Measurements from ENCODE around the gene MAP3K7. TPM values are rescaled to one million over a fixed set of nuclear protein-coding genes. Genes with fewer than 3 reads are reported as not detected.

The MAP3K7 gene
- total and polyA plus RNA-seq, 2 donors from 2014 or later = 14.8 to 25.7 TPM

- intact Hi-C loops (cut with DNase I) = loop anchor here (10.0 kb wide), 1 partner anchor 533 kb away; no protein-coding TSS in a partner anchor
- DNase-seq = no peak
- Histone ChIP-seq H3K9me3 (ENCODE audit: control insufficient read depth in 2 of 3, insufficient read depth in 1 of 3, low read length in 3 of 3) (no peaks in the 10 kb centered on the region), H3K9ac (ENCODE audit: low read length in 3 of 3) (no peak overlapping the region), H3K36me3 (ENCODE audit: control insufficient read depth in 2 of 3, insufficient read depth in 3 of 3, low read length in 3 of 3) (no peaks in the 10 kb centered on the region), H3K4me1 (ENCODE audit: control insufficient read depth in 2 of 3, insufficient read depth in 2 of 3, low read depth in 1 of 3, low read length in 3 of 3) (peaks cover 0 to 5% (median 0%) of the 10 kb centered on the region in 3 donors), H3K27me3 (ENCODE audit: control insufficient read depth, insufficient read depth, low read length) (no peaks in the 10 kb centered on the region), H3K27ac (ENCODE audit: low read depth in 2 of 2, low read length in 2 of 2) (no peak overlapping the region), H3K4me3 (ENCODE audit: low read length in 3 of 3) (no peak overlapping the region)
- no peak for FAIRE-seq
- no peak for TF ChIP-seq CTCF (IDR thresholded peaks at IDR 0.05; ENCODE audit: borderline replicate concordance, extremely low read depth, insufficient read depth)
Observed at GRCh38 chr6:90478278-90478677, 108.6 kb downstream of the MAP3K7 start.

GRCh38 chr6:90477366-90477765 lies 109.5 kb downstream of the MAP3K7 start:
- Histone ChIP-seq H3K4me3 (ENCODE audit: low read length in 3 of 3) (no peak overlapping the region), H3K27ac (ENCODE audit: low read depth in 2 of 2, low read length in 2 of 2) (no peak overlapping the region), H3K27me3 (ENCODE audit: control insufficient read depth, insufficient read depth, low read length) (no peaks in the 10 kb centered on the region), H3K4me1 (ENCODE audit: control insufficient read depth in 2 of 3, insufficient read depth in 2 of 3, low read depth in 1 of 3, low read length in 3 of 3) (peaks cover 0 to 5% (median 0%) of the 10 kb centered on the region in 3 donors), H3K9me3 (ENCODE audit: control insufficient read depth in 2 of 3, insufficient read depth in 1 of 3, low read length in 3 of 3) (no peaks in the 10 kb centered on the region), H3K9ac (ENCODE audit: low read length in 3 of 3) (no peak overlapping the region), H3K36me3 (ENCODE audit: control insufficient read depth in 2 of 3, insufficient read depth in 3 of 3, low read length in 3 of 3) (no peaks in the 10 kb centered on the region)
- no peak for TF ChIP-seq CTCF (IDR thresholded peaks at IDR 0.05; ENCODE audit: borderline replicate concordance, extremely low read depth, insufficient read depth)
- DNase-seq = no peak
- intact Hi-C loops (cut with DNase I) = loop anchor here (10.0 kb wide), 1 partner anchor 533 kb away; no protein-coding TSS in a partner anchor
- no peak for FAIRE-seq

- Histone ChIP-seq H3K9ac (ENCODE audit: low read length in 3 of 3) (no peak overlapping the region), H3K36me3 (ENCODE audit: control insufficient read depth in 2 of 3, insufficient read depth in 3 of 3, low read length in 3 of 3) (no peaks in the 10 kb centered on the region), H3K4me3 (ENCODE audit: low read length in 3 of 3) (no peak overlapping the region), H3K4me1 (ENCODE audit: control insufficient read depth in 2 of 3, insufficient read depth in 2 of 3, low read depth in 1 of 3, low read length in 3 of 3) (no peaks in the 10 kb centered on the region), H3K27me3 (ENCODE audit: control insufficient read depth, insufficient read depth, low read length) (no peaks in the 10 kb centered on the region), H3K27ac (ENCODE audit: low read depth in 2 of 2, low read length in 2 of 2) (no peak overlapping the region), H3K9me3 (ENCODE audit: control insufficient read depth in 2 of 3, insufficient read depth in 1 of 3, low read length in 3 of 3) (no peaks in the 10 kb centered on the region)
- TF ChIP-seq CTCF (IDR thresholded peaks at IDR 0.05; ENCODE audit: borderline replicate concordance, extremely low read depth, insufficient read depth) = no peak
- no peak for FAIRE-seq
- intact Hi-C loops (cut with DNase I) = loop anchor here (10.0 kb wide), 1 partner anchor 528 kb away; no protein-coding TSS in a partner anchor
- DNase-seq = no peak
Observed at GRCh38 chr6:90472716-90473115, 114.2 kb downstream of the MAP3K7 start.

- Histone ChIP-seq H3K4me1 (ENCODE audit: control insufficient read depth in 2 of 3, insufficient read depth in 2 of 3, low read depth in 1 of 3, low read length in 3 of 3) (no peaks in the 10 kb centered on the region), H3K4me3 (ENCODE audit: low read length in 3 of 3) (no peak overlapping the region), H3K36me3 (ENCODE audit: control insufficient read depth in 2 of 3, insufficient read depth in 3 of 3, low read length in 3 of 3) (no peaks in the 10 kb centered on the region), H3K9me3 (ENCODE audit: control insufficient read depth in 2 of 3, insufficient read depth in 1 of 3, low read length in 3 of 3) (no peaks in the 10 kb centered on the region), H3K27ac (ENCODE audit: low read depth in 2 of 2, low read length in 2 of 2) (no peak overlapping the region), H3K27me3 (ENCODE audit: control insufficient read depth, insufficient read depth, low read length) (no peaks in the 10 kb centered on the region), H3K9ac (ENCODE audit: low read length in 3 of 3) (no peak overlapping the region)
- intact Hi-C loops (cut with DNase I) = loop anchor here (10.0 kb wide), 1 partner anchor 526 kb away; no protein-coding TSS in a partner anchor
- TF ChIP-seq CTCF (IDR thresholded peaks at IDR 0.05; ENCODE audit: borderline replicate concordance, extremely low read depth, insufficient read depth) = no peak
- DNase-seq (no peak), FAIRE-seq (no peak)
Observed at GRCh38 chr6:90471263-90471662, 115.6 kb downstream of the MAP3K7 start.

All from kidney (tissue), 14 donors.